Gastrocnemius medialis (tissue), 4 donors: Measurements from ENCODE around the gene HAO1.

Source experiments
- POLR2A ChIP-seq, 2 donors: fragments of 450-650 bp; IDR thresholded peaks; one replicate each; pipeline ENCODE4 v1.6.1; 2017; ENCODE audit warnings: antibody characterized with exemption in 2 of 2, mild to moderate bottlenecking in 2 of 2, moderate library complexity in 2 of 2
- TF ChIP-seq, protein P1 (sequence below), 5 experiments: fragments of 450-650 bp in 3 of 5; fragments of 200-600 bp in 2 of 5; sonication (generic) in 2 of 5; IDR thresholded peaks in 4 of 5; conservative IDR thresholded peaks in 1 of 5; 1 replicate in 4 of 5; 2 replicates in 1 of 5; pipeline ENCODE4 v1.5.1; 2016 to 2019; ENCODE audit warnings: antibody characterized with exemption in 5 of 5, mild to moderate bottlenecking in 3 of 5, moderate library complexity in 3 of 5

GRCh38 chr20:7959484-7959883 lies 19.2 kb upstream of the HAO1 start:
- TF ChIP-seq POLR2A (IDR thresholded peaks at IDR 0.05): no peak
- TF ChIP-seq, protein P1, sequence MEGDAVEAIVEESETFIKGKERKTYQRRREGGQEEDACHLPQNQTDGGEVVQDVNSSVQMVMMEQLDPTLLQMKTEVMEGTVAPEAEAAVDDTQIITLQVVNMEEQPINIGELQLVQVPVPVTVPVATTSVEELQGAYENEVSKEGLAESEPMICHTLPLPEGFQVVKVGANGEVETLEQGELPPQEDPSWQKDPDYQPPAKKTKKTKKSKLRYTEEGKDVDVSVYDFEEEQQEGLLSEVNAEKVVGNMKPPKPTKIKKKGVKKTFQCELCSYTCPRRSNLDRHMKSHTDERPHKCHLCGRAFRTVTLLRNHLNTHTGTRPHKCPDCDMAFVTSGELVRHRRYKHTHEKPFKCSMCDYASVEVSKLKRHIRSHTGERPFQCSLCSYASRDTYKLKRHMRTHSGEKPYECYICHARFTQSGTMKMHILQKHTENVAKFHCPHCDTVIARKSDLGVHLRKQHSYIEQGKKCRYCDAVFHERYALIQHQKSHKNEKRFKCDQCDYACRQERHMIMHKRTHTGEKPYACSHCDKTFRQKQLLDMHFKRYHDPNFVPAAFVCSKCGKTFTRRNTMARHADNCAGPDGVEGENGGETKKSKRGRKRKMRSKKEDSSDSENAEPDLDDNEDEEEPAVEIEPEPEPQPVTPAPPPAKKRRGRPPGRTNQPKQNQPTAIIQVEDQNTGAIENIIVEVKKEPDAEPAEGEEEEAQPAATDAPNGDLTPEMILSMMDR (IDR thresholded peaks at IDR 0.05 in 4 of 5, conservative IDR thresholded peaks at IDR 0.05 in 1 of 5): no peak
